CD14-positive monocyte (primary cell): ENCODE results near the gene ROMO1. TPM values are rescaled to one million over a fixed set of nuclear protein-coding genes. Genes with fewer than 3 reads are reported as not detected.
A peak's percentile ranks its signal among the peaks of the same experiment; 100 is the strongest.

Experiments
- DNase-seq, 3 donors: peaks; one replicate each; pipeline ENCODE4 v3.0.0-alpha.2; 2011 to 2022
- H2AFZ ChIP-seq: 2 replicates; pipeline ENCODE4 v1.6.0; 2012; ENCODE audit warnings: mild to moderate bottlenecking, low read depth, low read length, inconsistent platforms; ENCODE audit not compliant: insufficient read depth, poor library complexity, severe bottlenecking
- H3K27ac ChIP-seq, 2 donors: 1 replicate in 1 of 2; 2 replicates in 1 of 2; pipeline ENCODE4 v1.5.1; 2012 to 2013; ENCODE audit warnings: low read length in 2 of 2, control low read depth in 1 of 2, inconsistent platforms in 1 of 2, low read depth in 1 of 2, mild to moderate bottlenecking in 1 of 2
- H3K27me3 ChIP-seq, 2 donors: one replicate each; pipeline versions ENCODE4 v1.6.0 to v1.6.1; 2011 to 2013; ENCODE audit warnings: low read length in 2 of 2; ENCODE audit not compliant: control insufficient read depth in 2 of 2, insufficient read depth in 2 of 2
- H3K36me3 ChIP-seq, 2 donors: replicated peaks in 1 of 2; 1 replicate in 1 of 2; 2 replicates in 1 of 2; pipeline versions ENCODE4 v1.5.1 to v1.6.1; 2012 to 2013; ENCODE audit warnings: low read length in 2 of 2, control low read depth in 1 of 2, inconsistent platforms in 1 of 2, mild to moderate bottlenecking in 1 of 2; ENCODE audit not compliant: insufficient read depth in 2 of 2, control insufficient read depth in 1 of 2
- H3K4me1 ChIP-seq, 2 donors: 1 replicate in 1 of 2; 2 replicates in 1 of 2; pipeline versions ENCODE4 v1.5.1 to v1.6.1; 2012 to 2013; ENCODE audit warnings: low read length in 2 of 2, control low read depth in 1 of 2, inconsistent platforms in 1 of 2, mild to moderate bottlenecking in 1 of 2, moderate library complexity in 1 of 2; ENCODE audit not compliant: insufficient read depth in 2 of 2, control insufficient read depth in 1 of 2
- H3K4me2 ChIP-seq: replicated peaks from 2 replicates; pipeline ENCODE3; 2012; ENCODE audit warnings: low read length, moderate library complexity, mild to moderate bottlenecking; ENCODE audit not compliant: poor library complexity, severe bottlenecking; ENCODE audit errors: extremely low read depth
- H3K4me3 ChIP-seq, 3 experiments: fragments of 200-600 bp in 1 of 3; sonication (generic) in 1 of 3; replicated peaks in 1 of 3; 1 replicate in 2 of 3; 2 replicates in 1 of 3; pipeline ENCODE4 v1.5.1; 2011 to 2013; ENCODE audit warnings: low read length in 3 of 3, mild to moderate bottlenecking in 3 of 3, control low read depth in 2 of 3, low read depth in 2 of 3, inconsistent platforms in 1 of 3, moderate library complexity in 1 of 3
- H3K79me2 ChIP-seq: 2 replicates; pipeline ENCODE4 v1.6.0; 2012; ENCODE audit warnings: mild to moderate bottlenecking, control low read depth, inconsistent platforms, low read length, moderate library complexity; ENCODE audit not compliant: insufficient read depth
- H3K9ac ChIP-seq: 2 replicates; pipeline ENCODE4 v1.6.0; 2017; ENCODE audit warnings: low read length, mild to moderate bottlenecking; ENCODE audit not compliant: insufficient read depth, poor library complexity, severe bottlenecking
- H3K9me3 ChIP-seq, 2 donors: replicated peaks in 1 of 2; 1 replicate in 1 of 2; 2 replicates in 1 of 2; pipeline versions ENCODE4 v1.5.1 to v1.6.1; 2012 to 2013; ENCODE audit warnings: low read length in 2 of 2, control low read depth in 1 of 2; ENCODE audit not compliant: control insufficient read depth in 1 of 2, insufficient read depth in 1 of 2
- H4K20me1 ChIP-seq: 2 replicates; pipeline ENCODE4 v1.6.0; 2012; ENCODE audit warnings: mild to moderate bottlenecking, low read length, control low read depth, moderate library complexity; ENCODE audit not compliant: insufficient read depth
- H3K27ac Mint-ChIP-seq, 7 donors: one replicate each; pipeline ENCODE4 v1.8.0; 2020; ENCODE audit warnings: mild to moderate bottlenecking in 7 of 7, mixed read lengths in 7 of 7, moderate library complexity in 6 of 7, inconsistent platforms in 2 of 7
- H3K27me3 Mint-ChIP-seq, 3 donors: one replicate each; pipeline ENCODE4 v1.8.0; 2021 to 2022; ENCODE audit warnings: low read depth in 3 of 3, mild to moderate bottlenecking in 3 of 3, mixed read lengths in 3 of 3, moderate library complexity in 3 of 3, inconsistent platforms in 1 of 3
- H3K36me3 Mint-ChIP-seq, 2 donors: one replicate each; pipeline ENCODE4 v1.8.0; 2020; ENCODE audit warnings: mixed read lengths in 2 of 2, inconsistent platforms in 1 of 2, mild to moderate bottlenecking in 1 of 2
- H3K4me1 Mint-ChIP-seq: one replicate; pipeline ENCODE4 v1.8.0; 2020; ENCODE audit warnings: mild to moderate bottlenecking, mixed read lengths
- H3K4me3 Mint-ChIP-seq, 2 donors: one replicate each; pipeline ENCODE4 v1.8.0; 2020; ENCODE audit warnings: mild to moderate bottlenecking in 2 of 2, mixed read lengths in 2 of 2, moderate library complexity in 1 of 2
- H3K9me3 Mint-ChIP-seq, 7 donors: one replicate each; pipeline ENCODE4 v1.8.0; 2020 to 2022; ENCODE audit warnings: mixed read lengths in 7 of 7, mild to moderate bottlenecking in 6 of 7, moderate library complexity in 6 of 7, inconsistent platforms in 2 of 7
- CTCF ChIP-seq: fragments of 200-600 bp; IDR thresholded peaks from one replicate; pipeline ENCODE4 v1.8.0; 2022; ENCODE audit warnings: antibody characterized with exemption, mild to moderate bottlenecking
- WGBS: methylation state at CpG from one replicate; pipeline ENCODE4 v1.1.5; 2013; ENCODE audit warnings: missing lambda C conversion rate; ENCODE audit not compliant: insufficient coverage; 5-methylcytosine and 5-hydroxymethylcytosine counted together
- intact Hi-C, 2 donors: fragments of 100-400 bp; cut with micrococcal nuclease; formaldehyde crosslinking; loops; one replicate each; pipeline versions ENCODE4 v1.15.0 to v1.15.1; 2023
- polyA plus RNA-seq, 3 donors: library from polyadenylated mRNA; depleted of rRNA in 1 of 3; unstranded in 2 of 3; stranded (reverse) in 1 of 3; fragments of 300-500 nt in 2 of 3; fragments of >200 nt in 1 of 3; fragmentation: Illumina TruSeq in 2 of 3; gene quantifications; 1 replicate in 2 of 3; 2 replicates in 1 of 3; pipeline ENCODE4 v1.2.3, GENCODE V29; 2012 to 2021

ROMO1 gene
- polyA plus RNA-seq, 3 donors, result 220 to 448 (median 352) TPM

DNA sequence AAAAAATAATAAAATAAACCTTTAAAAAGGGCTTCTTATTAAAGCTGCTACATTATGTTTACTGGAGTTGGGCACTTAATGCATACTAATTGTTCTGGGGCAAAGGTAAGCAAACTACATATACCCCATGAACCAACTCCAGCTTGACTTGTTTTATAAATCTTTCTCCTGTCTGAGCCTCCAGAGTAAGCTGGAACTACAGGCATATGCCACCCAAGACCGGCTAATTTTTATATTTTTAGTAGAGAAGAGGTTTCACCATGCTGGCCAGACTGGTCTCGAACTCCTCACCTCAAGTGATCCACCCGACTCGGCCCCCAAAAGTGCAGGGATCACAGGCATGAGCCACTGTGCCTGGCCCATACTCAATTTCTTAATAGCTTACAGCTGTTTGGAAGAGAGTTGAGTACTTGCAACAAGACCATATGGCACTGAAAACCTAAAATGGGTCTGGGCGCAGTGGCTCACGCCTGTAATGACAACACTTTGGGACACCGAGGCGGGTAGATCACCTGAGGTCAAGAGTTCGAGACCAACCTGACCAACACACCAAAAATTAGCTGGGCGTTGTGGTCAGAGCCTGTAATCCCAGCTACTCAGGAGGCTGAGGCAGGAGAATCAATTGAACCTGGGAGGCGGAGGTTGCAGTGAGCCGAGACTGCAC, 19.9 kb downstream of the ROMO1 start:
- H2AFZ ChIP-seq, result no peak overlapping the region
- no peaks in the 10 kb centered on the region for H3K27me3 ChIP-seq
- WGBS, result 98% methylated on average over 6 of the region's 12 CpGs
- H3K36me3 ChIP-seq, result peaks cover 94 to 100% of the 10 kb centered on the region in 2 donors
- H3K27ac ChIP-seq, result no peak overlapping the region
- no peaks in the 10 kb centered on the region for H3K4me1 ChIP-seq
- no peaks in the 10 kb centered on the region for H3K9me3 ChIP-seq
- Mint-ChIP-seq H3K36me3 (peaks cover 82 to 99% of the 10 kb centered on the region in 2 donors), H3K4me3 (no peak overlapping the region), H3K27ac (peak overlapping the region in 2 of 7 donors; percentile 12 to 23), H3K27me3 (peaks cover 0 to 2% (median 0%) of the 10 kb centered on the region in 3 donors), H3K9me3 (no peaks in the 10 kb centered on the region), H3K4me1 (no peaks in the 10 kb centered on the region)
- DNase-seq, result no peak
- no peak overlapping the region for H3K4me3 ChIP-seq
- no peak overlapping the region for H3K9ac ChIP-seq
- peaks cover 98% of the 10 kb centered on the region for H3K79me2 ChIP-seq
- H4K20me1 ChIP-seq, result peaks cover 100% of the 10 kb centered on the region
- no peak for TF ChIP-seq CTCF
- no peak overlapping the region for H3K4me2 ChIP-seq
- intact Hi-C loops, result loop anchor here in 1 of 2 donors (10.0 kb wide), 1 partner anchor 1196 kb away; no protein-coding TSS in a partner anchor

GRCh38 chr20:35719717-35720116, 20.5 kb downstream of the ROMO1 start:
- Histone ChIP-seq H4K20me1 (peaks cover 100% of the 10 kb centered on the region), H3K27ac (no peak overlapping the region), H3K27me3 (no peaks in the 10 kb centered on the region), H3K9ac (no peak overlapping the region), H3K4me2 (no peak overlapping the region), H3K36me3 (peaks cover 94 to 100% of the 10 kb centered on the region in 2 donors), H3K9me3 (no peaks in the 10 kb centered on the region), H3K4me3 (no peak overlapping the region), H3K4me1 (no peaks in the 10 kb centered on the region), H3K79me2 (peaks cover 98% of the 10 kb centered on the region), H2AFZ (no peak overlapping the region)
- no peaks in the 10 kb centered on the region for H3K4me1 Mint-ChIP-seq
- intact Hi-C loops, result loop anchor here (2.0 to 10.0 kb wide), 2 partner anchors 17 to 1195 kb away; no protein-coding TSS in a partner anchor
- no peak for DNase-seq
- WGBS, result no CpG with 5 or more reads among the region's 8 CpGs
- peaks cover 83 to 99% of the 10 kb centered on the region in 2 donors for H3K36me3 Mint-ChIP-seq
- peaks cover 0 to 2% (median 0%) of the 10 kb centered on the region in 3 donors for H3K27me3 Mint-ChIP-seq
- H3K4me3 Mint-ChIP-seq, result no peak overlapping the region
- TF ChIP-seq CTCF, result no peak
- H3K9me3 Mint-ChIP-seq, result no peaks in the 10 kb centered on the region
- peak overlapping the region in 2 of 7 donors; percentile 21 to 66 for H3K27ac Mint-ChIP-seq
